GM12875 (cell line): ENCODE measurements around the gene PTHLH.

Experiments
- H3K4me3 ChIP-seq: one replicate; pipeline ENCODE4 v1.5.1; 2011; ENCODE audit warnings: low read depth, low read length, control low read depth
- TF ChIP-seq, protein P1 (sequence below): IDR thresholded peaks from 2 replicates; pipeline ENCODE4 v1.5.1; 2011; ENCODE audit warnings: low read depth, mild to moderate bottlenecking, control low read depth, inconsistent platforms, low read length, moderate library complexity, borderline replicate concordance; ENCODE audit not compliant: insufficient read depth

PTHLH gene

DNA sequence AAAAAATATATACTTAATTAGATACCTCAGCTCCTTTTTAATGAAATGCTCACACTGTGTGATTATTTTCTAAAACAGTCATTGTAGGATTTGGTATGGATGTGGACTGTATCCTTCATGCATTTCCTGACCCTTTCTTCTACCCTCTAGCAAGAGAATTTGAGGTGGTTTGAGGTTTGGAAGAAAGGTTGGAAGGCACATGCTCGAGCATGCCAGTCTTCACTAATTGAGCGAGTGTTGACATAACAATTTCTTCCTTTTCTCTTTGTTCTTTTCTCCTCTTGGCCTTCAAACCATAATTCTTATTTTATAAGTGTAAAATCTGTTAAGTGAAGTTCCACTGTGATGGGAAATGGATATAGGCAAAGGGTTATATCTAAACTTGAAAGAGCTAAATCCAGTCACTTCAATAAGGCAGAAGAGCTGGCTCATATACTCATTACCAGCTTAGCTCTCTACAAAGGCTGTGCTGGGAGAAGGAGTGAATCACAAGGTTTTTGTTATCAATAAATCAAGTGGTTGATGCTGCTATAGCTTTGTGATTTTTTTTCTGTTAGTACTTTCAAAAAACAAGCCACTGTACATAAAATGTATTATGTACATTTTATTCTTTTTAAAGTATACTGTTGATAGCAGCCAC, 16.2 kb upstream of the PTHLH start:
- TF ChIP-seq, protein P1, sequence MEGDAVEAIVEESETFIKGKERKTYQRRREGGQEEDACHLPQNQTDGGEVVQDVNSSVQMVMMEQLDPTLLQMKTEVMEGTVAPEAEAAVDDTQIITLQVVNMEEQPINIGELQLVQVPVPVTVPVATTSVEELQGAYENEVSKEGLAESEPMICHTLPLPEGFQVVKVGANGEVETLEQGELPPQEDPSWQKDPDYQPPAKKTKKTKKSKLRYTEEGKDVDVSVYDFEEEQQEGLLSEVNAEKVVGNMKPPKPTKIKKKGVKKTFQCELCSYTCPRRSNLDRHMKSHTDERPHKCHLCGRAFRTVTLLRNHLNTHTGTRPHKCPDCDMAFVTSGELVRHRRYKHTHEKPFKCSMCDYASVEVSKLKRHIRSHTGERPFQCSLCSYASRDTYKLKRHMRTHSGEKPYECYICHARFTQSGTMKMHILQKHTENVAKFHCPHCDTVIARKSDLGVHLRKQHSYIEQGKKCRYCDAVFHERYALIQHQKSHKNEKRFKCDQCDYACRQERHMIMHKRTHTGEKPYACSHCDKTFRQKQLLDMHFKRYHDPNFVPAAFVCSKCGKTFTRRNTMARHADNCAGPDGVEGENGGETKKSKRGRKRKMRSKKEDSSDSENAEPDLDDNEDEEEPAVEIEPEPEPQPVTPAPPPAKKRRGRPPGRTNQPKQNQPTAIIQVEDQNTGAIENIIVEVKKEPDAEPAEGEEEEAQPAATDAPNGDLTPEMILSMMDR = no peak
- no peak overlapping the region for H3K4me3 ChIP-seq

- TF ChIP-seq, protein P1 = no peak
- H3K4me3 ChIP-seq = no peak overlapping the region
Observed at GRCh38 chr12:27987331-27987730, 14.8 kb upstream of the PTHLH start.

DNA sequence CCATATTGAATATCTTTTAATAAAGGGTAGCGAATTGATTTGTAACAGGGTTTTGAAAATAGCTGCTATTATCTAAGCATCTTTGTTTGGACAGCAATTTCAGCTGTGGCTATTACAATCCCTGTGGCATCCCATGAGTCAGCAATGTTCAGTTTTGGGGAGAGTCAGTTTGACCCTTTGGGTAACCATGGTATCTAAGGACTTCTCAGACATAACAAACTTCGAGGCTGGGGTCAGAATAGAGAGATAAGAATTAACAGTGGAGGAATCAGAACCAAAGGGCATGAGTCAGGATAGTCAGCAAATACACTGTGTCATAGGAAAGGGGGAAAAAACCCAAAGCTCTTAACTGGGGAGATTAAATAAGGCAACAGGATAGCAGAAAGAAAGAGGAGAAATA, 11.7 kb upstream of the PTHLH start:
- TF ChIP-seq, protein P1 = no peak
- H3K4me3 ChIP-seq = no peak overlapping the region

- TF ChIP-seq, protein P1 = no peak
Observed at GRCh38 chr12:27982951-27983350, 10.4 kb upstream of the PTHLH start.

GRCh38 chr12:27982385-27982784, 9.9 kb upstream of the PTHLH start:
- H3K4me3 ChIP-seq = no peak overlapping the region
- TF ChIP-seq, protein P1 = no peak

More at GRCh38 chr12:27982951-27983350, 10.4 kb upstream of the PTHLH start:
- no peak overlapping the region for H3K4me3 ChIP-seq

DNA sequence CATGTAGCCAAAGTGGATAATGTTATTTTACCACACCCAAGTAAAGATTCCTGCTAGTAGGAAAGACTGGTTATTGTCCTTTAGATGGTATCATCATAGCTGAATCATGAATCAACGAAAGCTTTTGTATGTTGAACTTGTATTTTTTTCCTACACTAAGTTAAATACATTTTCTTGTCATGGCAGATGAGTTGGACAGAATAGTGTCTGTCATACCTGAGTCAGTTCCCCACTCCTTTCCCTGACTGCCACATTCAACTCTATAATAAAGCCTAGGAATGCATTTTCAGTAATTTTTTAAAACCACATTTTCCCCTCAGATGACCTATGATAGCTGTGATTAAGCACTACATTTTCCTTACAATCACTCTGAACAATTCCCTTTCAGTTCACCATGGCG, 9.3 kb upstream of the PTHLH start:
- TF ChIP-seq, protein P1 = no peak
- H3K4me3 ChIP-seq = no peak overlapping the region

DNA sequence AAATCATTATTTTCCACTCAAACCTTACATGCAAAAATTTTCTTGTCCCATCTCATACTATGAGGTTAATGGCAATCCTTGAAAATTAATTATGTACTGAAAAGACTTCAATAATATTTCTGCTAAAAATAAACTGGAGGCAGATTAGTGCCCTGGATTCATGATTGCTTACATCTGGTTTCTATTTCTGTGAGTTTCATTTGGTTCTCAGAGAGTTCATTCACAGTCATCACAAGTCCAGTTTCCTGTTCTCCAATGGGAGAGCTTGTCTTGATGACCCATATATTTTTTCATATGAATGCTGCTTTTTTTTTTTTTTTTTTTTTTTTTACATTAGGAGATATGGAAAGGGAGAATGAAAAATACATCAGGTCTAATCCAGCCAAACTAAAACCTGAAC, 6.6 kb upstream of the PTHLH start:
- H3K4me3 ChIP-seq = no peak overlapping the region
- TF ChIP-seq, protein P1 = no peak
